Keratinocyte (primary cell): ENCODE results near the gene SLC25A25.

Experiments
- EZH2 ChIP-seq: IDR thresholded peaks from one replicate; pipeline ENCODE4 v1.6.1; 2012; ENCODE audit warnings: inconsistent platforms, mild to moderate bottlenecking, low read length, moderate library complexity
- TF ChIP-seq, protein P1 (sequence below), 3 experiments: IDR thresholded peaks in 1 of 3; conservative IDR thresholded peaks in 1 of 3; optimal IDR thresholded peaks in 1 of 3; 2 replicates in 2 of 3; 3 replicates in 1 of 3; pipeline versions ENCODE3 to v1.5.1; 2011; ENCODE audit warnings: low read length in 3 of 3, mild to moderate bottlenecking in 3 of 3, moderate library complexity in 2 of 3, control low read depth in 1 of 3, inconsistent platforms in 1 of 3; ENCODE audit not compliant: insufficient read depth in 2 of 3; ENCODE audit errors: extremely low read depth in 1 of 3

DNA sequence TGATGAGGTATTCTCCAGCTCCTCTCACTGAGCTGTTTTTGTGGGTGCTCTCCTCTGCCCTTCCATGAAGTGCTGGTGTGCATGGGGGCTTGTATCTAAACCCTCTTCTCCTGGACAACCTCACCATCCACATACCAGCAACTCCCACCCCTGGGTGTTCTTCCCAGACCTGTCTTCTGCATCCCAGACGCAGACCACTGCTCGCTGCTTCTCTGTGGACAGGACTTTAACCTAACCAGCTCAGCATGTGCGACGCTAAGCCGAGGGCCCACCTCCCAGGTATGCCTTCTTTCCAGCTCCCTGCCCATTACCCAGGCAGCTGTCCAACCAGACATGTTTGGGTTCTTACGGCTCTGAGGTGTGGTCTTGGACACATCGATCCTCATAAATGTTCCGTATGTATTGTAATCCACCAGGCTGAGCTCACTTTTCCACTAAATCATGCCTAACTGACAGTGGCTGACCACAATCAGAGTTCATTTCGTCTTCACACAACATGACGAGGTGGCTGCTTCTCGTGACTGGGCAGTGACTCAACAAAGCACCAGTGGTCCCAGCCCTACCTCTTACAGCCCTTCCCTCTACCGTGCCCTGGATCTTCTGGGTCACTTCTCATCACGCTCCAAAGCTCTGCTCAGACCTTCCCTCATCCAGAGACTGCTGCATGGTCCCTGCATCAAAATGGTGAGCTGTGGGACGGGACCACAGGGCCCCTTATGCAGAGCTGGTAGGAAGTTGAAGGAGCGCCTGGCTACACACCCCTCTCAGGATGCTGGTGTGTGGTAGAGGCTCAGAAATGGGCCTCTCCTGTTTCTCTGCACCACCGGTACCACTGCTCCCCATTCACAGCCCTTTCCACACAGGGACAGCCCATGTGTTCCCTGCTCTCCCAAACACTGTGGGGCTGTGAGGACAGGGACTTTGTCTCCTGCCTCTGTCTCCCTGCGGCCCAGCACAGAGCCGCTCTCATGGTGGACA lies 69.1 kb downstream of the SLC25A25 start:
- TF ChIP-seq, protein P1, sequence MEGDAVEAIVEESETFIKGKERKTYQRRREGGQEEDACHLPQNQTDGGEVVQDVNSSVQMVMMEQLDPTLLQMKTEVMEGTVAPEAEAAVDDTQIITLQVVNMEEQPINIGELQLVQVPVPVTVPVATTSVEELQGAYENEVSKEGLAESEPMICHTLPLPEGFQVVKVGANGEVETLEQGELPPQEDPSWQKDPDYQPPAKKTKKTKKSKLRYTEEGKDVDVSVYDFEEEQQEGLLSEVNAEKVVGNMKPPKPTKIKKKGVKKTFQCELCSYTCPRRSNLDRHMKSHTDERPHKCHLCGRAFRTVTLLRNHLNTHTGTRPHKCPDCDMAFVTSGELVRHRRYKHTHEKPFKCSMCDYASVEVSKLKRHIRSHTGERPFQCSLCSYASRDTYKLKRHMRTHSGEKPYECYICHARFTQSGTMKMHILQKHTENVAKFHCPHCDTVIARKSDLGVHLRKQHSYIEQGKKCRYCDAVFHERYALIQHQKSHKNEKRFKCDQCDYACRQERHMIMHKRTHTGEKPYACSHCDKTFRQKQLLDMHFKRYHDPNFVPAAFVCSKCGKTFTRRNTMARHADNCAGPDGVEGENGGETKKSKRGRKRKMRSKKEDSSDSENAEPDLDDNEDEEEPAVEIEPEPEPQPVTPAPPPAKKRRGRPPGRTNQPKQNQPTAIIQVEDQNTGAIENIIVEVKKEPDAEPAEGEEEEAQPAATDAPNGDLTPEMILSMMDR (optimal IDR thresholded peaks at IDR 0.05 in 1 of 3, IDR thresholded peaks at IDR 0.05 in 1 of 3, conservative IDR thresholded peaks at IDR 0.05 in 1 of 3; ENCODE audit: extremely low read depth in 1 of 3, insufficient read depth in 2 of 3, low read length in 3 of 3) = no peak
- no peak for TF ChIP-seq EZH2
